MM.1S (cell line): ENCODE data around the gene FGFR2.
"Not testable (repeated sequence)": the region's sequence is repeated elsewhere in the genome, so short reads cannot be mapped to it uniquely, and the experiment has no call there.

ENCODE experiments used
- DNase-seq: peaks from one replicate; pipeline ENCODE4 v3.0.0-alpha.2; 2015
- H2AFZ ChIP-seq: fragments of 300-600 bp; sonication (generic); 2 replicates; pipeline ENCODE4 v1.6.0; 2016; ENCODE audit warnings: antibody characterized with exemption, low read length
- H3F3A ChIP-seq: fragments of 300-600 bp; sonication (generic); 2 replicates; pipeline ENCODE4 v1.6.1; 2016; ENCODE audit warnings: mild to moderate bottlenecking, antibody characterized with exemption, low read length, moderate library complexity, mixed read lengths; ENCODE audit not compliant: insufficient read depth
- H3K27ac ChIP-seq: fragments of 300-600 bp; sonication (generic); 2 replicates; pipeline ENCODE4 v1.5.1; 2016; ENCODE audit warnings: mild to moderate bottlenecking, low read length
- H3K27me3 ChIP-seq: fragments of 300-600 bp; sonication (generic); replicated peaks from 2 replicates; pipeline ENCODE4 v1.6.0; 2016; ENCODE audit warnings: low read length; ENCODE audit not compliant: insufficient read depth
- H3K36me3 ChIP-seq: fragments of 300-600 bp; sonication (generic); replicated peaks from 2 replicates; pipeline ENCODE4 v1.6.1; 2016; ENCODE audit warnings: mild to moderate bottlenecking, low read length, mixed read lengths; ENCODE audit not compliant: insufficient read depth
- H3K4me1 ChIP-seq: fragments of 300-600 bp; sonication (generic); 2 replicates; pipeline ENCODE4 v1.6.1; 2016; ENCODE audit warnings: low read length, mixed read lengths
- H3K4me2 ChIP-seq: fragments of 300-600 bp; sonication (generic); 2 replicates; pipeline ENCODE4 v1.6.0; 2016; ENCODE audit warnings: low read depth, low read length
- H3K4me3 ChIP-seq: fragments of 300-600 bp; sonication (generic); 2 replicates; pipeline ENCODE4 v1.5.1; 2016; ENCODE audit warnings: low read length, mixed read lengths
- H3K79me2 ChIP-seq: fragments of 300-600 bp; sonication (generic); 2 replicates; pipeline ENCODE4 v1.6.1; 2016; ENCODE audit warnings: mixed run types, low read length, mixed read lengths
- H3K9ac ChIP-seq: fragments of 300-600 bp; sonication (generic); 2 replicates; pipeline ENCODE4 v1.6.1; 2016; ENCODE audit warnings: low read length, mixed read lengths
- H3K9me2 ChIP-seq: fragments of 300-600 bp; sonication (generic); replicated peaks from 2 replicates; pipeline ENCODE4 v1.6.1; 2016; ENCODE audit warnings: mild to moderate bottlenecking, low read length, mixed read lengths; ENCODE audit not compliant: insufficient read depth
- H3K9me3 ChIP-seq: fragments of 300-600 bp; sonication (generic); replicated peaks from 2 replicates; pipeline ENCODE4 v1.6.1; 2016; ENCODE audit warnings: mild to moderate bottlenecking, low read length, mixed read lengths; ENCODE audit not compliant: insufficient read depth
- H4K20me1 ChIP-seq: fragments of 300-600 bp; sonication (generic); 2 replicates; pipeline ENCODE4 v1.6.1; 2016; ENCODE audit warnings: mild to moderate bottlenecking, low read length, moderate library complexity, mixed read lengths; ENCODE audit not compliant: insufficient read depth
- EZH2 ChIP-seq: fragments of 300-600 bp; sonication (generic); optimal IDR thresholded peaks from 2 replicates; pipeline ENCODE3; 2017; ENCODE audit warnings: low read depth, mild to moderate bottlenecking, antibody characterized with exemption, low read length, mixed read lengths
- EZH2phosphoT487 ChIP-seq: fragments of 300-600 bp; sonication (generic); IDR thresholded peaks from 2 replicates; pipeline ENCODE4 v1.6.1; 2018; ENCODE audit warnings: antibody characterized with exemption, low read length
- TF ChIP-seq, protein P1 (sequence below): fragments of 300-600 bp; sonication (generic); IDR thresholded peaks from 2 replicates; pipeline ENCODE4 v1.5.1; 2016; ENCODE audit warnings: antibody characterized with exemption, low read length, mixed read lengths

Gene FGFR2

GRCh38 chr10:121522831-121523230, 75.4 kb downstream of the FGFR2 start:
- Histone ChIP-seq H3K9me2 (no peaks in the 10 kb centered on the region), H3K4me1 (0 out of 2 replicates have a peak, but pooled peaks cover 4% of the 10 kb centered on the region)
- no peak for TF ChIP-seq EZH2
- TF ChIP-seq EZH2phosphoT487, result no peak
- TF ChIP-seq, protein P1, sequence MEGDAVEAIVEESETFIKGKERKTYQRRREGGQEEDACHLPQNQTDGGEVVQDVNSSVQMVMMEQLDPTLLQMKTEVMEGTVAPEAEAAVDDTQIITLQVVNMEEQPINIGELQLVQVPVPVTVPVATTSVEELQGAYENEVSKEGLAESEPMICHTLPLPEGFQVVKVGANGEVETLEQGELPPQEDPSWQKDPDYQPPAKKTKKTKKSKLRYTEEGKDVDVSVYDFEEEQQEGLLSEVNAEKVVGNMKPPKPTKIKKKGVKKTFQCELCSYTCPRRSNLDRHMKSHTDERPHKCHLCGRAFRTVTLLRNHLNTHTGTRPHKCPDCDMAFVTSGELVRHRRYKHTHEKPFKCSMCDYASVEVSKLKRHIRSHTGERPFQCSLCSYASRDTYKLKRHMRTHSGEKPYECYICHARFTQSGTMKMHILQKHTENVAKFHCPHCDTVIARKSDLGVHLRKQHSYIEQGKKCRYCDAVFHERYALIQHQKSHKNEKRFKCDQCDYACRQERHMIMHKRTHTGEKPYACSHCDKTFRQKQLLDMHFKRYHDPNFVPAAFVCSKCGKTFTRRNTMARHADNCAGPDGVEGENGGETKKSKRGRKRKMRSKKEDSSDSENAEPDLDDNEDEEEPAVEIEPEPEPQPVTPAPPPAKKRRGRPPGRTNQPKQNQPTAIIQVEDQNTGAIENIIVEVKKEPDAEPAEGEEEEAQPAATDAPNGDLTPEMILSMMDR, result no peak

DNA sequence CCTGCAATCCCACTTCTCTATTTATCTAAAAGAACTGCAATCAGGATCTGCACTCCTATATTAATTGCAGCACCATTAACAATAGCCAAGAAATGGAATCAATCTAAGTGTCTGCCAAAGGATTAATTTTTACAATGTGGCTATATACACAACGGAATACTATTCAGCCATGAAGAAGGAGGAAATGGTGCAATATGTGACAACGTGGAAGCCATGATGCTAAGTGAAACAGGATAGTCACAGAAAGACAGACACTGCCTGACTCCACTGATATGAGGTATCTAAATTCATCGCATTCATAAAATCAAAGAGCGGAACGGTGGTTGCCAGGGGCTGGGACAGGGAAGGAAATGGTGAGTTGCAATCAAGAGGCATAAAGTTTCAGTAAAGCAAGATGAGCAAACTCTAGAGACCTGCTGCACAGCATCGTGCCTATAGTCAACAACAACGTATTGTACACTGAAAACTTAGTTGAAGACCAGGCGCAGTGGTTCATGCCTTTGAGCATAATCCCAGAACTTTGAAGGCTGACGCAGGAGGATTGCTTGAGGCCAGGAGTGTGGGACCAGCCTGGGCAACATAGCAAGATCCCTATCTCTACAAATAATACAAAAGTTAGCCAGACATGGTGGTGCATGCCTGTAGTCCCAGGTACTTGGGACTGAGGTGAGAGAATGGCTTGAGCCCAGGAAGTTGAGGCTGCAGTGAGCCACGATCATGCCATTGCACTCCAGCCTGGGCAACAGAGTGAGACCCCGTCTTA, 76.3 kb downstream of the FGFR2 start:
- Histone ChIP-seq H3K36me3 (no peaks in the 10 kb centered on the region), H3K9me2 (no peaks in the 10 kb centered on the region), H3K4me3 (no peak overlapping the region), H3K27ac (no peak overlapping the region), H3K79me2 (no peaks in the 10 kb centered on the region), H3F3A (peaks cover 4% of the 10 kb centered on the region), H3K9me3 (no peaks in the 10 kb centered on the region), H3K27me3 (no peaks in the 10 kb centered on the region), H3K9ac (no peak overlapping the region), H2AFZ (no peak overlapping the region), H4K20me1 (no peaks in the 10 kb centered on the region), H3K4me1 (peaks cover 9% of the 10 kb centered on the region), H3K4me2 (no peak overlapping the region)
- no peak for DNase-seq
- TF ChIP-seq, protein P1, result no peak
- TF ChIP-seq EZH2 (no peak), EZH2phosphoT487 (no peak)

More at GRCh38 chr10:121522831-121523230, 75.4 kb downstream of the FGFR2 start:
- no peaks in the 10 kb centered on the region for H3K9me3 ChIP-seq
- no peak overlapping the region for H2AFZ ChIP-seq
- DNase-seq, result no peak
- H4K20me1 ChIP-seq, result no peaks in the 10 kb centered on the region
- H3K4me3 ChIP-seq, result no peak overlapping the region
- H3F3A ChIP-seq, result no peaks in the 10 kb centered on the region
- H3K36me3 ChIP-seq, result no peaks in the 10 kb centered on the region
- H3K9ac ChIP-seq, result no peak overlapping the region
- H3K79me2 ChIP-seq, result no peaks in the 10 kb centered on the region
- H3K4me2 ChIP-seq, result no peak overlapping the region
- no peaks in the 10 kb centered on the region for H3K27me3 ChIP-seq
- no peak overlapping the region for H3K27ac ChIP-seq

DNA sequence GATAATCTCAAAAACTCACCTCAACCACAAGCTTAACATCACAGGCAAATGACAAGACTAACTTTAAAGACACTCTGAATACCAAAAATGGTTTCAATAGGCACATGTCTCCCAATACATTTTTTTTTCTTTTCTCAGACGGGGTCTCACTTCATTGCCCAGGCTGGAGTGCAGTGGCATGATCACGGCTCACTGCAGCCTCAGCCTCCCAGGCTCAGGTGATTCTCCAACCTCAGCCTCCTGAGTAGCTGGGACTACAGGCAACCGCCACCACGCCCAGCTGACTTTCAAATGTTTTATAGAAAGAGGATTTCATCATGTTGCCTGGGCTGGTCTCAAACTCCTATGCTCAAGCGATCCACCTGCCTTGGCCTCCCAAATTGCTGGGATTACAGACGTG, 77.7 kb downstream of the FGFR2 start:
- H3K79me2 ChIP-seq, result not testable (repeated sequence)

DNA sequence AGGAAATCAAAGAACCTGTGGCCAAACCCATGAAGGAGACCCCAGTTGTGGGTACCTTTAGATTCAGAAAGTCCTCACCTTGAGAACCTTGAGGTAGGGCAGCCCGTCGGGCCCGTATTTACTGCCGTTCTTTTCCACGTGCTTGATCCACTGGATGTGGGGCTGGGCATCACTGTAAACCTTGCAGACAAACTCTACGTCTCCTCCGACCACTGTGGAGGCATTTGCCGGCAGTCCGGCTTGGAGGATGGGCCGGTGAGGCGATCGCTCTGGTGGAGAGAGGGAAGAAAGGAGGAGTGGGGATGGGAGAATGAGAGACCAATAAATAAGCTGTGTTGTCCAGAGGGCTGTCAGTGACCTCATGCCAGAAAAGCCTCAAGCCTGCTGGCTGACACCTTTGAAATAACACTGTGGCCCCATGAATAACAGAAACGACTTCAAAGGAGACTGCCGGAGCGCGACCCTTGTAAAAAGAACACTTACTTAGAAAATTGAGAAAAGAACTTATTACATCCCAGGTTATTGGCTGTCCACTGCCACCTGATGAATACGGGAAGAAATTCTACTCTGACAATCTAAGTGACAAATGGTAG, 78.2 kb downstream of the FGFR2 start:
- Histone ChIP-seq H2AFZ (no peak overlapping the region), H4K20me1 (no peaks in the 10 kb centered on the region), H3K9ac (no peak overlapping the region), H3K36me3 (no peaks in the 10 kb centered on the region), H3K4me2 (no peak overlapping the region), H3K27me3 (no peaks in the 10 kb centered on the region), H3K27ac (no peak overlapping the region), H3K4me3 (no peak overlapping the region), H3K79me2 (no peaks in the 10 kb centered on the region), H3F3A (peaks cover 24% of the 10 kb centered on the region), H3K9me3 (no peaks in the 10 kb centered on the region), H3K9me2 (no peaks in the 10 kb centered on the region), H3K4me1 (peaks cover 20% of the 10 kb centered on the region)
- TF ChIP-seq, protein P1, result no peak
- TF ChIP-seq EZH2 (no peak), EZH2phosphoT487 (no peak)
- no peak for DNase-seq

More for the DNA sequence above, 77.7 kb downstream of the FGFR2 start:
- not testable (repeated sequence) for H3K9me2 ChIP-seq, H3K9me3 ChIP-seq, H3K4me3 ChIP-seq, DNase-seq, H3K9ac ChIP-seq, H2AFZ ChIP-seq, H3K36me3 ChIP-seq, H3K27me3 ChIP-seq, H4K20me1 ChIP-seq, H3K27ac ChIP-seq, H3K4me2 ChIP-seq
- Histone ChIP-seq H3F3A (peaks cover 18% of the 10 kb centered on the region), H3K4me1 (peaks cover 15% of the 10 kb centered on the region)
